GM12801 (cell line): ENCODE measurements around the gene HHAT.

ENCODE experiments used
- TF ChIP-seq, protein P1 (sequence below): IDR thresholded peaks from one replicate; pipeline ENCODE4 v1.5.1; 2011; ENCODE audit warnings: control low read depth; ENCODE audit not compliant: insufficient read length; ENCODE audit errors: extremely low read depth

The HHAT gene

DNA sequence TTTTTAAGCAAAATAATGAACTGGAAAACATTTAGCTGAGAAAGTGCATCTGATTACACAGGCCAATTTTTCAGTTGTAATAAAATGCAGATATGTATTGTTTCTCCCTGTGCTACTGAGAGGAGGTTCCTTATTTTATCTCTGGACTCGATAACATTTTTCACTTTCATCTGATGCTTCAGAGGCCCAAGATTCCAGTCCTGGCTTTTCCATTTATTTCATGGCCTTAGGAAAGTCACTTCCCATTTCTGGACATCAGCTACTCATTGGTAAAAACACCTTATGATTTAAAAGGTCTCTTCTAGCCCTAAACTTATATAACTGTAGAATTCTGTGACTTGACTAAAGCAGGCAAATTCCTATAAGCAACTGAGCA is 203.5 kb downstream of the HHAT start:
- TF ChIP-seq, protein P1, sequence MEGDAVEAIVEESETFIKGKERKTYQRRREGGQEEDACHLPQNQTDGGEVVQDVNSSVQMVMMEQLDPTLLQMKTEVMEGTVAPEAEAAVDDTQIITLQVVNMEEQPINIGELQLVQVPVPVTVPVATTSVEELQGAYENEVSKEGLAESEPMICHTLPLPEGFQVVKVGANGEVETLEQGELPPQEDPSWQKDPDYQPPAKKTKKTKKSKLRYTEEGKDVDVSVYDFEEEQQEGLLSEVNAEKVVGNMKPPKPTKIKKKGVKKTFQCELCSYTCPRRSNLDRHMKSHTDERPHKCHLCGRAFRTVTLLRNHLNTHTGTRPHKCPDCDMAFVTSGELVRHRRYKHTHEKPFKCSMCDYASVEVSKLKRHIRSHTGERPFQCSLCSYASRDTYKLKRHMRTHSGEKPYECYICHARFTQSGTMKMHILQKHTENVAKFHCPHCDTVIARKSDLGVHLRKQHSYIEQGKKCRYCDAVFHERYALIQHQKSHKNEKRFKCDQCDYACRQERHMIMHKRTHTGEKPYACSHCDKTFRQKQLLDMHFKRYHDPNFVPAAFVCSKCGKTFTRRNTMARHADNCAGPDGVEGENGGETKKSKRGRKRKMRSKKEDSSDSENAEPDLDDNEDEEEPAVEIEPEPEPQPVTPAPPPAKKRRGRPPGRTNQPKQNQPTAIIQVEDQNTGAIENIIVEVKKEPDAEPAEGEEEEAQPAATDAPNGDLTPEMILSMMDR: no peak

DNA sequence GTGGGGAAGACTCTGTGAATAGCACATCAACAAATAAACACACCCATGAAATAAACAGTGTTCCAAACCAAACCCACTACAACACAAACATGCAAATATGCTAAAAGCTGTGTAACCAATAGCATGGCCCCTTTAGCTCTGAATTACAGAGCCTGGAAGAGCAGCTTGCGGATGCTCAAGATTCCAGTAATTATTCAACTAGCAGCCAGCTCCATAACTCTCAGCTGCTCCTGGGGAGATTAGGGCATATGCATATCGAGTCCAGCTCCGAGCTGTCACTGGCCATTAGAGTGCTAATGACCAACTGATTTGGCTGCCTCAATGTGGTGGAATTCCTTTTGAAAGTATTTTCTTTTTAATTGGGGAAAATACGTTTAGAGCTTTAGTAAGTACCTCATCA is 207.1 kb downstream of the HHAT start:
- TF ChIP-seq, protein P1: no peak

DNA sequence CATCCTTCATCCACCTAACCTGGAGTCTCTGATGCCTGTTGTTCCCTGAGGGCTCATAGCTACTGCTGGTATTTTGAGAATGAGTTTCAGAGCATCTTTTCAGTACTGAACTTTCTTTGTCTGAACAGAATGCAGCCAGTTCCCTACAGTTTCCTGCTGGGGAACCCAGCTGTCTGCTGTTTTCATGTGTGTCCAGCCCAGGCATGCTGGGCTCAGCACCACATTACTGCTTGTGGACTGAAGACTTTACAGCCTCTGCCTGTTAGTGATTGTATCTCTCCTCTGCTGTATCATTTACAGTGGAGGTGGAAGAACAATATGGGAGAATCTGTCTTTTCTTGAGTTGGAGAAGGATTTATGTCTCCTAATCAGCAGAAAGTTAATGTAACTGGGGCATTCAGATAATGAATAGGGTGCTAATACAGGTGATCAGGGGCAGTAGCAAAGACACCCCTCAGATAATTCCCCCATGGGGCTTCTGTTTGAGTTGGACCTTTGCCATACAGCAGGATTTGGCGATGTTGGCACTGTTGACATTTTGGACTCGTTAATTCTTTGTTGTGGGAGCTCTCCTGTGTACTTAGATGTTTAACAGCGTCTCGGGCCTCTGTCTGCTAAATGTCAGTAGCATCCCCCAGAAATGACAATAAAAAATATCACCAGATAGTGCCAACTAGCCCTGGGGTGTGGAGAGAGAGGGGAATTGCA is 207.7 kb downstream of the HHAT start:
- TF ChIP-seq, protein P1: no peak

DNA sequence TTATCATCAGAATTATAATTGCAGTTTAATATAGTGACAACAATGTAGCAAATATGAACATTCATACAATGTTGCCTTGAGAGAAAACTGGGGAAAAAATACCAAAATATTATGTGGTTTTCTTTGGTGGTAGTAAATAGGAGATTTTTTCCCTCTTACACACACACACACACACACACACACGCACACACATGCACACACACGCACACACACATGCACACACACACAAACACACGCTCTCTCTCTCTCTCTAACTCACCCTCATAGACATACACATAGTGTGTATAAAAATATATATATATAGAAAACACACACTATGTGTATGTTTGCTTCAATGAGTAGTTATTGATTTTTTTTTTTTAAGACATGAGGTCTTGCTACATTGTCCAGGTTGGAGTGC is 211.6 kb downstream of the HHAT start:
- TF ChIP-seq, protein P1: no peak

DNA sequence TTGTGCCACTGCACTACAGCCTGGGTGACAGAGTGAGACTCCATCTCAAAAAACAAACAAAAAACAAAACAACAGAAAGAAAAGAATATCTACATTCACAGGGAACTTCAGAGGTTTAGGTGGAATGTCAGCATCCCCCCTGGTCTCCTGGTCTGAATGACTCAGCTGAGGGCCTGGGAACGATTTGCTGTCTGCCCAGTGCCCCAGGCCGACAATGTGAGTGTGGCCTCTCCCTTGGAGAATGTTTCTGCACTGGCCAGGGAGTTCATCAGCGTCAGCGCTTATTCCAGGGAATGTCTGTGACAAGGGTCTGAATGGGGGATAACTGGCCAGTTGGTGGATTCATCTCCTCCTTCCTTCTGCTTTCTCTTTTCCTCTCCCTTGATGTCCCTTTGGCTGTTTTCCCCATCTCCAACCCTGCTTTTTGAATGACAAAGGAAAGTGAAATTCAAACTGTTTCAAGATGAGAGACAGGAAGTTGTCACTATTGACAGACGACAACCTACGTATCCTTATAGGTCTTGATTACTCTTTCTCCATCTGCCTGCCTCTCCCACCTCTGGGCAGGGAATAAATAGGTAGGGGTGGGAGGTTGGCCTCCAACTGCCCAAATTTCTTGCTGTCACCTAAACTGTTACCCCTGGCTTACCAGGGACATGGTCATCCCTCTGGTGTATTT is 213.1 kb downstream of the HHAT start:
- TF ChIP-seq, protein P1: no peak

DNA sequence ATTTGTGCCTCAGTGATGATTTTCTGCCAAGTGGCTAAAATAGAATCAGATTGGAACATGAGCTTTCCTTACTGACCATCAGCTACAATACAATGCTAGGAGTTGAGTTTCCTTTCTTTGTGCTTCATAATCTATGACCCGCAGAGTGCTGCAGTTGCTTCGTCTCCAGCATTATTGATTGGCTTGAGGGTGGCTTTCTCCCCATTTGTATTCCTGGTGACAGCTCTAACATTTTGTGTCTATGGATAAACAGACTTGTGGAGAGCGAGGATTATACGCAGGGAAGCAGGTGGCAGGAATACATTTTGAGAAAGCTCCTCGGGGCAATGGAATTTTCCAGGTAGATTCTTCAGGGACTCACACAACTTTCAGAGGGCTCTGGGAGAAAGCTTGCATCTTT is 223.2 kb downstream of the HHAT start:
- TF ChIP-seq, protein P1: no peak

DNA sequence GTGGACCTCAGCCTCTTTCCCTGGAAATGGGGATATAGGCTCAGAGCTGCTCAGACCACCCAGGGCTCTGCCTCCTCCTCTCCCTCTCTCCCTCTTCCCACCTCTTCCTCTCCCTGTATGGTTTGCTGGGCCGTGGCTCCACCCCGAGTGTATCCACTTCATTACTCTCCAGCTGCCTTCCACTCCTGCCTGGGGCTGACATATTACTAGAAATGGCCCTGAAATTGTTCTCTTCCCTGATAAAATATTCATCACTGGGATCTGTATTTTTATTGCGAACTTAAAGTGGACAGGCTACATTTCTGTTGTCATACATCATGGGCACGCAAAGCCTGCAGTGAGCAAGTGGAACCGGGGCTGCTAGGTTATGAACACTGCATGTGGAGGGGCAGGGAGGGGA is 225.0 kb downstream of the HHAT start:
- TF ChIP-seq, protein P1: no peak
